Transverse colon (tissue), 4 donors: ENCODE results near the gene DEFB113. TPM values are rescaled to one million over a fixed set of nuclear protein-coding genes. Genes with fewer than 3 reads are reported as not detected.

Experiments
- DNase-seq: peaks from one replicate; pipeline ENCODE4 v3.0.0-alpha.2; 2019
- H3K27ac ChIP-seq, 4 donors: fragments of 200-600 bp; sonication (generic); 2 replicates each; pipeline ENCODE4 v1.5.1; 2016 to 2018; ENCODE audit warnings: inconsistent platforms in 4 of 4
- H3K27me3 ChIP-seq: fragments of 200-600 bp; sonication (generic); 2 replicates; pipeline ENCODE4 v1.5.1; 2017; ENCODE audit warnings: inconsistent platforms
- H3K36me3 ChIP-seq, 4 donors: fragments of 200-600 bp; sonication (generic); 2 replicates each; pipeline ENCODE4 v1.5.1; 2017 to 2019; ENCODE audit warnings: inconsistent platforms in 4 of 4
- H3K4me1 ChIP-seq, 4 donors: fragments of 200-600 bp; sonication (generic); 2 replicates each; pipeline ENCODE4 v1.5.1; 2017 to 2020; ENCODE audit warnings: inconsistent platforms in 4 of 4
- H3K4me3 ChIP-seq, 4 donors: fragments of 200-600 bp; sonication (generic); 1 replicate in 1 of 4; 2 replicates in 3 of 4; pipeline versions ENCODE4 v1.5.1 to v1.6.1; 2017 to 2019; ENCODE audit warnings: inconsistent platforms in 4 of 4
- H3K9me3 ChIP-seq, 2 donors: fragments of 200-600 bp; sonication (generic); 2 replicates each; pipeline ENCODE4 v1.5.1; 2017 to 2019; ENCODE audit warnings: inconsistent platforms in 2 of 2
- EP300 ChIP-seq: sonication (generic); formaldehyde crosslinking; IDR thresholded peaks from one replicate; pipeline ENCODE4 v1.6.1; 2017; ENCODE audit warnings: antibody characterized with exemption, low read depth
- POLR2A ChIP-seq: fragments of 450-650 bp; IDR thresholded peaks from one replicate; pipeline ENCODE4 v1.6.1; 2016; ENCODE audit warnings: antibody characterized with exemption, mild to moderate bottlenecking, moderate library complexity
- POLR2AphosphoS5 ChIP-seq, 3 donors: sonication (generic); formaldehyde crosslinking; IDR thresholded peaks; one replicate each; pipeline ENCODE4 v1.6.1; 2016; ENCODE audit warnings: antibody characterized with exemption in 3 of 3
- WGBS, 2 donors: methylation state at CpG; one replicate each; pipeline ENCODE4 v1.1.5; 2018; ENCODE audit warnings: low coverage in 1 of 2; 5-methylcytosine and 5-hydroxymethylcytosine counted together
- in situ Hi-C, 4 donors: fragments of 200-750 bp; cut with MboI; loops; one replicate each; pipeline versions ENCODE4 v1.15.0 to v1.15.1; 2017; ENCODE audit warnings: low sequenced_read_pairs in 3 of 4, low pct_ligation_motif_present in 1 of 4, low pct_unique_long_range_greater_than_20kb in 1 of 4
- intact Hi-C: fragments of 100-400 bp; cut with DNase I; formaldehyde crosslinking; loops from one replicate; pipeline ENCODE4 v1.15.1; 2023; ENCODE audit warnings: low total_unique reads
- total RNA-seq, 4 donors: library from RNA; depleted of rRNA; stranded (reverse); fragments of >200 nt; gene quantifications; one replicate each; pipeline ENCODE4 v1.1.0, GENCODE V29; 2016
- TF ChIP-seq, protein P1 (sequence below), 5 experiments: fragments of 200-600 bp in 3 of 5; fragments of 450-650 bp in 2 of 5; sonication (generic) in 3 of 5; IDR thresholded peaks; 1 replicate in 2 of 5; 2 replicates in 3 of 5; pipeline ENCODE4 v1.5.1; 2016 to 2017; ENCODE audit warnings: antibody characterized with exemption in 5 of 5, inconsistent platforms in 3 of 5, mild to moderate bottlenecking in 2 of 5, moderate library complexity in 1 of 5

The DEFB113 gene
- total RNA-seq, 4 donors from 2014 or later = not detected

DNA sequence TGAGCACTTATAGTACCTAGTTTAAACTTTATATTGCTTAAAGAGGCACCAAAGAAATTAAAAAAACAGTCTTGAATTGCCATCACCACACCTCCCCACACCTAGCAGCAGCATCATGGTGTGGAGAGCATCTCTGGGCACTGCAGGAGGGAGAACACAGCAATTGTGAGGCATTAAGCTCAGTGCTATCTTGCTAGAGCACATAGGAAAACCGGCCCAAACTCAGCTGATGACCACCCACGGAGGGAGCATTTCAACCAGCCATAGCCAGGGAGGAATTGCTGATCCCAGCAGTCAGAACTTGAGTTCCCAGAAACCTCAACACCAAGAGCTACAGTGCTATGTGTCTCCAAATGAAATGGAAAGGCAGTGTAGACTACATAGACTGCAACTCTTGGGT is 19.5 kb upstream of the DEFB113 start:
- no peaks in the 10 kb centered on the region for H3K4me1 ChIP-seq
- WGBS, 2 donors = 60% methylated on average over 2 of the region's 2 CpGs; no CpG with 5 or more reads in 1 of the 2 donors
- no peak for DNase-seq
- H3K36me3 ChIP-seq = no peaks in the 10 kb centered on the region
- H3K9me3 ChIP-seq = no peaks in the 10 kb centered on the region
- TF ChIP-seq EP300 (no peak), POLR2AphosphoS5 (IDR thresholded peaks at IDR 0.05) (no peak), POLR2A (no peak)
- TF ChIP-seq, protein P1, sequence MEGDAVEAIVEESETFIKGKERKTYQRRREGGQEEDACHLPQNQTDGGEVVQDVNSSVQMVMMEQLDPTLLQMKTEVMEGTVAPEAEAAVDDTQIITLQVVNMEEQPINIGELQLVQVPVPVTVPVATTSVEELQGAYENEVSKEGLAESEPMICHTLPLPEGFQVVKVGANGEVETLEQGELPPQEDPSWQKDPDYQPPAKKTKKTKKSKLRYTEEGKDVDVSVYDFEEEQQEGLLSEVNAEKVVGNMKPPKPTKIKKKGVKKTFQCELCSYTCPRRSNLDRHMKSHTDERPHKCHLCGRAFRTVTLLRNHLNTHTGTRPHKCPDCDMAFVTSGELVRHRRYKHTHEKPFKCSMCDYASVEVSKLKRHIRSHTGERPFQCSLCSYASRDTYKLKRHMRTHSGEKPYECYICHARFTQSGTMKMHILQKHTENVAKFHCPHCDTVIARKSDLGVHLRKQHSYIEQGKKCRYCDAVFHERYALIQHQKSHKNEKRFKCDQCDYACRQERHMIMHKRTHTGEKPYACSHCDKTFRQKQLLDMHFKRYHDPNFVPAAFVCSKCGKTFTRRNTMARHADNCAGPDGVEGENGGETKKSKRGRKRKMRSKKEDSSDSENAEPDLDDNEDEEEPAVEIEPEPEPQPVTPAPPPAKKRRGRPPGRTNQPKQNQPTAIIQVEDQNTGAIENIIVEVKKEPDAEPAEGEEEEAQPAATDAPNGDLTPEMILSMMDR (IDR thresholded peaks at IDR 0.05) = no peak
- H3K4me3 ChIP-seq = no peak overlapping the region
- intact Hi-C loops = no loop called here
- H3K27ac ChIP-seq = no peak overlapping the region
- H3K27me3 ChIP-seq = no peaks in the 10 kb centered on the region
- in situ Hi-C loops = no loop called here

DNA sequence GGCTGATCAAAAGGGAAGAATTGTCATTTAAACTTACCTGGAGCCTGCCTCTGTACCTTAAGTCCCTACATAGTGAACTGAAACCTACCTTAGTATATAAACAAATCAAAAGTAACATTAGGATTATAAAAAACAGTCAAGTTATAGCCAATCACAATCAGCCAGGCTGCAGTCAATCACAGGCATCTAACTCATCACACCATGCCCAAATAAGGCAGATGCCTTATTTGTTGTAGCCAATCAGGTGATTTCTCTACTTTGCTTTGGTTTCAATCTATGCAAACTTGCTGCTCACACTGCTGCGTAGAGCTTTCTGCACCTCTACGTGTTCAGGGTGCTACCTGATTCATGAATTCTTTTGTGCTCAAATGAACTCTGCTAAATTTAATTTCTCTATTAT is 18.3 kb upstream of the DEFB113 start:
- no peak for DNase-seq
- H3K4me3 ChIP-seq = no peak overlapping the region
- H3K36me3 ChIP-seq = no peaks in the 10 kb centered on the region
- no peak overlapping the region for H3K27ac ChIP-seq
- in situ Hi-C loops = no loop called here
- intact Hi-C loops = no loop called here
- no peaks in the 10 kb centered on the region for H3K4me1 ChIP-seq
- TF ChIP-seq, protein P1 (IDR thresholded peaks at IDR 0.05) = no peak
- no peak for TF ChIP-seq POLR2AphosphoS5 (IDR thresholded peaks at IDR 0.05)
- H3K27me3 ChIP-seq = no peaks in the 10 kb centered on the region
- WGBS, 2 donors = 89 to 97% methylated on average over 2 of the region's 2 CpGs
- no peaks in the 10 kb centered on the region for H3K9me3 ChIP-seq

DNA sequence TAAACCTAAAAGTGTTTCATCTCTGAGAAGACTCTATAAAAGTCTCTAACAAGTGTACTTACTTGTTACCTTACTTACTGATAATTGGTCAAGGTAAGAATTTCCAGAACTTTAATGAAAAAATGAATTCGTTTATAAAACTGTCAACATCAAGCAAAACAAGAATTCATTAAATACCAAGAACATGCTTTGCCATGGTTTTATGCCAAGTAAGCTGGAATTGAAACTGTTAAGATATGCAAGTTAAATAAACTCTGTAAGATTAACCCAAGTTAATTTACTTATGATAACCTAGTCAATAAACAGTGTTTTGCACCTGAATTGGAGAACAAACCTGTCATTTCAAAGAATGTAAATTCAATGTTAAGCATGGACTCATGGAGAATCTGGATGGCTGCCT is 17.1 kb upstream of the DEFB113 start:
- no peaks in the 10 kb centered on the region for H3K4me1 ChIP-seq
- intact Hi-C loops = no loop called here
- DNase-seq = no peak
- H3K36me3 ChIP-seq = no peaks in the 10 kb centered on the region
- no peak overlapping the region for H3K27ac ChIP-seq
- WGBS, 2 donors = 47 to 56% methylated on average over 1 of the region's 1 CpG
- TF ChIP-seq, protein P1 (IDR thresholded peaks at IDR 0.05) = no peak
- TF ChIP-seq POLR2AphosphoS5 (IDR thresholded peaks at IDR 0.05) (no peak), POLR2A (no peak), EP300 (no peak)
- no peaks in the 10 kb centered on the region for H3K27me3 ChIP-seq
- in situ Hi-C loops = no loop called here
- H3K4me3 ChIP-seq = no peak overlapping the region
- no peaks in the 10 kb centered on the region for H3K9me3 ChIP-seq

DNA sequence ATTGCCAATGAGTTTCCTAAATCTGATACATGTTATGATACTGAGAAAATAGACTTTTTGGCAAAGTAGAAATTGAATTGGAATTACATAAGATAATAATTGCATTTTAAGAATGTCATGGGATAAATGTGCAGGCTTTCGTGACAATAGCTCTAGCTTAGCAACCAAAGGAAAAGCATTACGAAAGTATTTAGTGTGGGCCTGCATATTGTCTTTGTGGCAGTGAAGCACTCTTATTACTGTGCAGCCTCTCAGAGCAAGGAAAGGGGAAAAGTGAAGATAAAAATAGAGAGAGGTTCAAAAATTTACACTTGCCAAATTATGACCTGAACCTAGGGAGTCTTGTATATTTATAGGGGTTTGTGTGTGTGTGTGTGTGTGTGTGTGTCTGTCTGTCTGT is 12.6 kb upstream of the DEFB113 start:
- Histone ChIP-seq H3K4me3 (no peak overlapping the region), H3K36me3 (no peaks in the 10 kb centered on the region), H3K4me1 (no peaks in the 10 kb centered on the region), H3K27me3 (no peaks in the 10 kb centered on the region), H3K9me3 (no peaks in the 10 kb centered on the region), H3K27ac (no peak overlapping the region)
- WGBS, 2 donors = 49 to 71% methylated on average over 2 of the region's 2 CpGs
- DNase-seq = no peak
- TF ChIP-seq, protein P1 (IDR thresholded peaks at IDR 0.05) = no peak
- TF ChIP-seq POLR2AphosphoS5 (IDR thresholded peaks at IDR 0.05) (no peak), EP300 (no peak), POLR2A (no peak)
- in situ Hi-C loops = no loop called here
- intact Hi-C loops = no loop called here
